Sigmoid colon (tissue), 4 donors: ENCODE data around the gene GBX2.

Source experiments
- EP300 ChIP-seq, 4 donors: sonication (generic); formaldehyde crosslinking; IDR thresholded peaks; one replicate each; pipeline ENCODE4 v1.6.1; 2017; ENCODE audit warnings: antibody characterized with exemption in 4 of 4
- POLR2A ChIP-seq, 2 donors: fragments of 450-650 bp; IDR thresholded peaks; one replicate each; pipeline ENCODE4 v1.6.1; 2016; ENCODE audit warnings: antibody characterized with exemption in 2 of 2, mild to moderate bottlenecking in 2 of 2, moderate library complexity in 2 of 2
- POLR2AphosphoS5 ChIP-seq, 4 donors: sonication (generic); formaldehyde crosslinking; IDR thresholded peaks; one replicate each; pipeline ENCODE4 v1.6.1; 2017; ENCODE audit warnings: antibody characterized with exemption in 4 of 4
- TF ChIP-seq, protein P1 (sequence below), 4 experiments: fragments of 450-650 bp in 3 of 4; fragments of 200-600 bp in 1 of 4; IDR thresholded peaks; one replicate each; pipeline ENCODE4 v1.5.1; 2016 to 2019; ENCODE audit warnings: antibody characterized with exemption in 4 of 4, mild to moderate bottlenecking in 3 of 4, moderate library complexity in 2 of 4

DNA sequence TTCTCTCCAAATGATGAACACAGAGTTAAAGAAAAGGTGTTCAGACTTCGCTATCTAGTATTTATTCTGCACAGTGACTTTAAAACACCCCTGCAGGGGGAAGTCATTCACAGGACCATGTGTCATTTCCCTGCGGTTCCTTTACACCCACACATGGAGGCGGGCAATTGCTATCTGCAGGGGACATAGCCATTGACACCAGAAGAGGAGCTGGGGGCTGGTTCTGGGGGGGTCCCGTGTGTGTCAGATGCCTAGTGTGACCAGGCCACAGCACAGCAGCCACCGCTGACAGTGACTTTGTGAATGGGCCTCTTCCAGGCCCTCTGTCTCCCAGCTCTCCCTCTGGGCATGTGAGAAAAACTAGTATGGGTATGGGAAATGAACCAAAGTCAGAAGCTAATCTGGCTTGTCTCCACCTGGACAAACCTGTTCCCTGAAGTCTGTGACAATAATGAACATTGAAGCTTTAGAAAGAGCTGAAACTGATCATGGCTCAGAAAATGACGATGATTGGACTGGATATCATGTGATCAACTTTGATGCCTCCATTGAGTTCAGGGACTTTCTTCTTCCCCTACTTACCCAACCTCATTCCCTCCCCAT, 7.5 kb upstream of the GBX2 start:
- TF ChIP-seq POLR2AphosphoS5 (IDR thresholded peaks at IDR 0.05) (no peak), EP300 (IDR thresholded peaks at IDR 0.05) (no peak), POLR2A (IDR thresholded peaks at IDR 0.05) (no peak)
- TF ChIP-seq, protein P1, sequence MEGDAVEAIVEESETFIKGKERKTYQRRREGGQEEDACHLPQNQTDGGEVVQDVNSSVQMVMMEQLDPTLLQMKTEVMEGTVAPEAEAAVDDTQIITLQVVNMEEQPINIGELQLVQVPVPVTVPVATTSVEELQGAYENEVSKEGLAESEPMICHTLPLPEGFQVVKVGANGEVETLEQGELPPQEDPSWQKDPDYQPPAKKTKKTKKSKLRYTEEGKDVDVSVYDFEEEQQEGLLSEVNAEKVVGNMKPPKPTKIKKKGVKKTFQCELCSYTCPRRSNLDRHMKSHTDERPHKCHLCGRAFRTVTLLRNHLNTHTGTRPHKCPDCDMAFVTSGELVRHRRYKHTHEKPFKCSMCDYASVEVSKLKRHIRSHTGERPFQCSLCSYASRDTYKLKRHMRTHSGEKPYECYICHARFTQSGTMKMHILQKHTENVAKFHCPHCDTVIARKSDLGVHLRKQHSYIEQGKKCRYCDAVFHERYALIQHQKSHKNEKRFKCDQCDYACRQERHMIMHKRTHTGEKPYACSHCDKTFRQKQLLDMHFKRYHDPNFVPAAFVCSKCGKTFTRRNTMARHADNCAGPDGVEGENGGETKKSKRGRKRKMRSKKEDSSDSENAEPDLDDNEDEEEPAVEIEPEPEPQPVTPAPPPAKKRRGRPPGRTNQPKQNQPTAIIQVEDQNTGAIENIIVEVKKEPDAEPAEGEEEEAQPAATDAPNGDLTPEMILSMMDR (IDR thresholded peaks at IDR 0.05) = no peak
